Suprapubic skin (tissue), 4 donors: ENCODE data around the gene SMIM36.
"Not testable (repeated sequence)": the region's sequence is repeated elsewhere in the genome, so short reads cannot be mapped to it uniquely, and the experiment has no call there.

Source experiments
- CTCF ChIP-seq, 2 donors: fragments of 200-600 bp in 1 of 2; fragments of 450-650 bp in 1 of 2; sonication (generic) in 1 of 2; IDR thresholded peaks; one replicate each; pipeline ENCODE4 v1.5.1; 2016 to 2019; ENCODE audit warnings: antibody characterized with exemption in 2 of 2, mild to moderate bottlenecking in 1 of 2, moderate library complexity in 1 of 2
- POLR2A ChIP-seq, 2 donors: fragments of 450-650 bp; IDR thresholded peaks; one replicate each; pipeline ENCODE4 v1.6.1; 2017; ENCODE audit warnings: antibody characterized with exemption in 2 of 2, mild to moderate bottlenecking in 2 of 2, moderate library complexity in 2 of 2
- POLR2AphosphoS5 ChIP-seq, 3 donors: sonication (generic); formaldehyde crosslinking; IDR thresholded peaks; one replicate each; pipeline ENCODE4 v1.6.1; 2017; ENCODE audit warnings: antibody characterized with exemption in 3 of 3

GRCh38 chr17:55422828-55423164, 88.5 kb downstream of the SMIM36 start:
- not testable (repeated sequence) for TF ChIP-seq POLR2A, CTCF, POLR2AphosphoS5 (IDR thresholded peaks at IDR 0.05)
